Vagina (tissue), 2 donors: ENCODE data around the gene RASA3.

ENCODE experiments used
- CTCF ChIP-seq, 3 experiments: fragments of 450-650 bp in 2 of 3; fragments of 200-600 bp in 1 of 3; sonication (generic) in 1 of 3; IDR thresholded peaks; one replicate each; pipeline ENCODE4 v1.5.1; 2017 to 2019; ENCODE audit warnings: antibody characterized with exemption in 3 of 3, mild to moderate bottlenecking in 2 of 3, moderate library complexity in 2 of 3
- POLR2A ChIP-seq, 2 donors: fragments of 450-650 bp; IDR thresholded peaks; one replicate each; pipeline ENCODE4 v1.6.1; 2017; ENCODE audit warnings: antibody characterized with exemption in 2 of 2, mild to moderate bottlenecking in 2 of 2, moderate library complexity in 2 of 2
- POLR2AphosphoS5 ChIP-seq, 2 donors: sonication (generic); formaldehyde crosslinking; IDR thresholded peaks; one replicate each; pipeline ENCODE4 v1.9.0; 2017; ENCODE audit warnings: antibody characterized with exemption in 2 of 2, mild to moderate bottlenecking in 2 of 2, low read depth in 1 of 2; ENCODE audit not compliant: insufficient read depth in 1 of 2

GRCh38 chr13:114017028-114017630 is 115.3 kb downstream of the RASA3 start:
- TF ChIP-seq CTCF (IDR thresholded peaks at IDR 0.05) (no peak), POLR2AphosphoS5 (IDR thresholded peaks at IDR 0.05; ENCODE audit: insufficient read depth in 1 of 2, low read depth in 1 of 2) (no peak), POLR2A (IDR thresholded peaks at IDR 0.05) (no peak)
